GM21737 (cell line): ENCODE results near the gene NR4A2.
"Not testable (repeated sequence)": the region's sequence is repeated elsewhere in the genome, so short reads cannot be mapped to it uniquely, and the experiment has no call there.

Experiments used
- ATAC-seq: cut with Tn5 transposase; IDR thresholded peaks from one replicate; pipeline ENCODE4 v1.9.1; 2021; ENCODE audit warnings: mild to moderate bottlenecking, moderate library complexity; ENCODE audit not compliant: unreplicated experiment

Gene NR4A2

GRCh38 chr2:156322686-156323231 is 9.8 kb downstream of the NR4A2 start:
- ATAC-seq, result peak; percentile 15

- ATAC-seq, result peak; percentile 53
Observed at GRCh38 chr2:156322051-156322685, 10.4 kb downstream of the NR4A2 start.

GRCh38 chr2:156321243-156321904 is 11.1 kb downstream of the NR4A2 start:
- ATAC-seq, result no peak

DNA sequence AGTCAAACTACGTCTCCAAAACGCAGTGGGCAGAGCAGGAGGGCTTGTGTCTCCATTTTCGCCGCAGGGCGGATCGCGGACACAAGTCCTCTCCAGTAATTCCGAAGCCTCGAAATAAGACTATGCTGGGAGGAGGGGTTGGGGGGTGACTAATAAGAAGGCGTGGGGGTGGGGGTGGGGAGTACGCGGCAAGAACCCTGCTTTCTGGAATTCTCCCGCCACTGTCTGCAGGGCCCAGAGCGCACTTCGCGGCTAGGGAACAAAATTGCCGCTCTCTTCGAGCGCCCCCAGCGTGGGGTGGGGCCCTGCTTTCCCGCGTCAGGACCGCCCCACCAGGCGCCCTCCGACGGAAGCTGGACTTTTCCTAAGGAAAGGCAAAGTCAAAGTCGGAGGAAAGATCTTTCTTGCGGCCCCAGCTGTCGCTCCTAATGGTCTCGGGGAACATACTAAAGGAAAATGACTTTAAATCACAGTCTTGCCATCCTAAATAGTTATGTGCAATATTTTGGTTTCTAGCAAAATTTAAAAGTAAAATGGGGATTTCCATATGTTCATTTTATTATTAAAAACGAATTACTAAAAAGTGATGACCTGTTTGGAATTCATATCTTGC is 11.9 kb downstream of the NR4A2 start:
- no peak for ATAC-seq

- no peak for ATAC-seq
Observed at GRCh38 chr2:156319811-156320485, 12.6 kb downstream of the NR4A2 start.

DNA sequence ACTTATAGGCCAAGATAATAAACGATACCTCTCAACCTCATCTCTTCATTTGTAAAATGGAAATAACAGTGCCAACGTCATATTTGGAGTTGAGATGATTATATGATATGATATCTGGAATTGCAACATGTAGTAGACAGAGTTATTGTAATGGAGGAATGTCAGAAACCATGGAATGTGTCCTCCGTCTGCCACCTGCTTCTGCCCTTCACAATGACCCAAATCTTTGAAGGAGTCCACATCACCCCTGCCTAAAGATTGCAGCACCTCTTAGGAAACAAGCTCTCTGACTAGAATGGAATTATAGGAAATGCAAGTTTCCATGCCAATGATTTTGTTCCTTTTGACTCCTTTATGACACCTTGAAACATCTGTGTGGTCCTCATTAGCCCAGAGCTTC is 14.9 kb downstream of the NR4A2 start:
- ATAC-seq, result no peak

GRCh38 chr2:156311976-156312375 is 20.5 kb downstream of the NR4A2 start:
- ATAC-seq, result no peak

DNA sequence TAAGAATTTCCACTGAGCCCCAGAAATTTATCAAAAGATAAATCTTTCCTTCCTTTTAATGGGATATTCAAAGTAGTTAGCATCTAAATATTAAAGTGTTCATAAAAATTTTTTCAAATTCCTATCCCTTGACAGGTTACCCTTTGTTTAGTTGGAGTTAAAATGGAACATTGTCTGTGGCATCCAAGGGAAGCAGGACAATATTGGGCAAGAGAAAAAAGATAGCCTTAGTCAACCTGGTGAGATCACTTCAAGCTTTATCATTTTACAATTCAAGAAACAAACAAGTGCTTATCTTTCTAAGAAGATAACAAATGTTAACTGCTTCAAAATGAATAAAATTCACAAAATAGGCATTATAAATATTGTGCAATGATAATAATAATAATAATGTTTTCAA is 21.7 kb downstream of the NR4A2 start:
- no peak for ATAC-seq

DNA sequence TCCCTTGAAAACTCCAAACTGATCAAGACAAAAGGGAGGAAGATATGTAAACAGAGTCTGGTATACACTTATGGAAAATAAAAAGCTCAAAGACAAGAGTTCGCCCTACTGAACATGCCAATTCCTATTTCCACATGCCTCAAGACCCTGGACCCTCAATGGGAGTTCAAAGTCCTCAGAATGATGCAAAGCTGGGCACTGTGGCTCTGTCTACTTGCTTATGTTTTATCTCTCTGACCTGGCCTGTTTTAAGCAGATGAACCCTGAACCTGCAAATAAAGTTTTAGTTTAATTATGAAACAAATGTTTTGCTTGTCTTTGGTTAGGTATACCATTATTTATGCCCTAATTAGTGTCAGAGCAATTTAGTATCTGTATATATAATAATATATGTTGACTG is 22.6 kb downstream of the NR4A2 start:
- ATAC-seq, result no peak

DNA sequence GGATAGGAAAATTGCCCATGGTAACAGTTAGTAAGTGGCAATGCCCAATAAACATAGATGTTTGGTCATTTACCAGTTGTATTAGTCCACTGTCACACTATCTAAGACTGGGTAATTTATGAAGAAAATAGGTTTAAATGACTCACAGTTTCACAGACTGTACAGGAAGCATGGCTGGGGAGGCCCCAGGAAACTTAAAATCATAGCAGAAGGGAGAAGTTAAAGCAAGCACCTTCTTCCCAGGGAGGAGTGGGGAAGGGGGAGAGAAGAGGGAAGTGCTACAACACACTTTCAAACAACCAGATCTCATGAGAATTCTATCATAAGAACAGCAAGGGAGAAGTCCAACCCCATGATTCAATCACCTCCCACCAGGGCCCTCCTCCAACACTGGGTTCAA is 23.4 kb downstream of the NR4A2 start:
- peak; percentile 69 for ATAC-seq

GRCh38 chr2:156306821-156307220 is 25.7 kb downstream of the NR4A2 start:
- ATAC-seq, result no peak

DNA sequence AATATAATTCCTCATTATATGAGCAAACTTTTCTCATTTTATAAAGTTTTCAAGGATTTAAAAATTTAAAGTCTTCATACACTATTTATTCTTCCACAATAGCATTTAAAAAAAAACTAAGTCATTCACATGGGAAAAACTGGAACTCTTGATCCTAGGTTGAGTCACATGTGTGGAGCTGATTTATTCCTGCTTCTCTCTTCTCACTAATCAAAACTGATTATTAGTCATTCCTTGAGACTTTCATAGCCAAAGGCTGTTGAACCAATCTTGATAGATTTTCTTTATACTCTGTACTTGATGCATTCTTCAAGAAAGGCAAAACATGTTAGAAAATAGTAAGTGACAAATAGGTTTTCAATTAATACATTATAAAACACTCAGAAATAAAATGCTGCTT is 27.4 kb downstream of the NR4A2 start:
- no peak for ATAC-seq

DNA sequence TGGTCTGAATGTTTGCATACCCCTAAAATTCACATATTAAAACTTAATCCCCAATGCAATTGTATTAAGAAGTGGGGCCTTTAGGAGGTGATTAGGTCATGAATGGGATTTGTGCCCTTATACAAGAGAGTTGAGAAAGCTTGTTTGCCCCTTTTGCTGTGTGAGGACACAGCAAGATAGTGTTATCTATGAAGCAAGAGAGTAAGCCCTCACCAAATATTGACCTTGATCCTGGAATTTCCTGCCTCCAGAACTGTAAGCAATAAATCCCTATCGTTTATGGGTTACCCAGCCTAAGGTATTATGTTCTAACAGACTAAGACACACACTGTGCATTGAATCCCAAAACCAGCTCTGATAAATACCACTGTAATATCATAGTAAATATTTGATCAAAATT is 32.2 kb downstream of the NR4A2 start:
- no peak for ATAC-seq

DNA sequence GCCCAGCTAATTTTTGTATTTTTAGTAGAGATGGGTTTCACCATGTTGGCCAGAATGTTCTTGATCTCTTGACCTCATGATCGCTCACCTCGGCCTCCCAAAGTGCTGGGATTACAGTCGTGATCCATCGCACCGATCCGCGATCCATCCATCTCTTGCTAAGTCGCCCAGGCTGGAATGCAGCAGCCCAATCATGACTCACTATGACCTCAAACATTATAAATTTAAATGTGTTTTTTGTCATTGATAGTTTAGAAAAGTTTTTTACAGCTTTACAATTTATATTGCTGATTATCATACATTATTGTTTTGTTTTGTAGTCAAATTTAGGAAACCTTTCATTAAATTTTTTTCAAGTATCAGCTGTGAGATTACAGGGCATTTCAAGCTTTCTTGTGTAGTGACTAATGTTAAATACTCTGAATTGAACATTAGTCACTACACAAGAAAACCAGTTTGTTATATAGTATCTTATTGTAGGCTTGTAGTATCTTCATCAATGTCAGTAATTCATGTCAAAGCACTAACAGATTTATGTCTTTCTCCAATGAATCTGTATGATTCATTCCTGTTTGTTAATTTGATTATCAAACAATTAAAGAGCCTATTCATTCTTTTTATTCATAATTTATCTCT is 37.5 kb downstream of the NR4A2 start:
- no peak for ATAC-seq

DNA sequence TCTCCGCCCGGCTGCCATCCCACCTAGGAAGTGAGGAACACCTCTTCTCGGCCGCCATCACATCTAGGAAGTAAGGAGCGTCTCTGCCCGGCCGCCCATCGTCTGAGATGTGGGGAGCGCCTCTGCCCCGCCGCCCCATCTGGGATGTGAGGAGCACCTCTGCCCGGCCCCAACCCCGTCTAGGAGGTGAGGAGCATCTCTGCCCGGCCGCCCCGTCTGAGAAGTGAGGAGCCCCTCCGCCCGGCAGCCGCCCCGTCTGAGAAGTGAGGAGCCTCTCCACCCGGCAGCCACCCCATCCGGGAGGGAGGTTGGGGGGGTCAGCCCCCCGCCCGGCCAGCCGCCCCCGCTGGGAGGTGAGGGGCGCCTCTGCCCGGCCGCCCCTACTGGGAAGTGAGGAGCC is 39.1 kb downstream of the NR4A2 start:
- ATAC-seq, result not testable (repeated sequence)

DNA sequence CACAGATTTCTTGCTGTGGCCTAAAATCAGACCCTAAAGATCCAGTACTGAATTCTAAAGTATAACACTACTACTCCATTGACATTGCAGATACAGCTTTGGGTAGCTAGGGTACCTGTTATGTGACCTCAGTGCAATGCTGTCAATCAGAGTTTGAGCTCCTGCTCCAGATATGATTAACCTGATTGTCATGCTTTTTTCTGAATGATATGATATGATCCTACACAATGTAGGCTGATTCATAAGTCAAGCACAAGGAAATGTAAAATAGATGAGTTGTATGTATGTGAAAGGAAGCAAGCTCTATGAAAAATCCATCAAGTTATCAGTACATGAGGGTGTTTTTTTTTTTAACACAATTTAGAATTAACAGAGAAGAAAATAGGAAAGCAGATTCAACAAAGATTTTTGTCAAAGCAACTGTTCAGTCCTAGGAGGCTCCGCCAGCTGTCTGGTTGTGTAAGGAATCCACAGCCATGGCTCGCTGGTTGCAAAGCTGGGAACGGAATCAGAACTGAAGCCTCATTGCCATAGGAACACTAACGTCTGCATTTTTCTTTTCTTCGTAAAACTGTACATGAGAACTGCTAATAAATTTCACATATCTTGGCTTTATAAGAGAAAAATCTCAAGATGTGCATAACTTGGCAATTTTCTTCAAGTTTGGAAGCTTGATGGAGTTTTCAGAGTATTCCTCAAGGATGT is 52.9 kb downstream of the NR4A2 start:
- ATAC-seq, result no peak
